Endothelial cell of umbilical vein (primary cell): ENCODE results near the gene SYNPO2. TPM values are rescaled to one million over a fixed set of nuclear protein-coding genes. Genes with fewer than 3 reads are reported as not detected.

Source experiments
- BruUV-seq: library from RNA; stranded (reverse); fragments of 400-500 nt; replicated peaks from 2 replicates; lab custom pipeline; 2021; lab: Mats Ljungman, UMichigan
- CTCF ChIA-PET: fragments of 300-600, 350-600 bp; sonication (Branson Sonifier 250); formaldehyde crosslinking; loops from one replicate; lab custom pipeline; 2021; ENCODE audit warnings: antibody characterized with exemption, inconsistent platforms; lab: Charles Lee
- POLR2A ChIA-PET: fragments of 300-600, 350-600 bp; sonication (Branson Sonifier 250); formaldehyde crosslinking; loops from one replicate; lab custom pipeline; 2021; ENCODE audit warnings: antibody characterized with exemption, inconsistent platforms; lab: Charles Lee
- DNase-seq: peaks from one replicate; pipeline ENCODE4 v3.0.0-alpha.2; 2011; ENCODE audit warnings: low read depth, low spot score
- FAIRE-seq: peaks from 2 replicates; lab custom pipeline; 2011; peaks lifted over from hg19 to GRCh38; lab: Jason Lieb, UNC
- H2AFZ ChIP-seq: 2 replicates; pipeline ENCODE4 v1.6.0; 2012; ENCODE audit warnings: low read depth, low read length, control low read depth, inconsistent platforms
- H3K27ac ChIP-seq: 2 replicates; pipeline ENCODE4 v1.5.1; 2011; ENCODE audit warnings: low read depth, mild to moderate bottlenecking, control low read depth, low read length, moderate library complexity; ENCODE audit not compliant: insufficient read depth
- H3K27me3 ChIP-seq, 2 experiments: 2 replicates each; pipeline versions ENCODE4 v1.6.0 to v1.6.1; 2011; ENCODE audit warnings: low read length in 2 of 2, mixed read lengths in 1 of 2; ENCODE audit not compliant: control insufficient read depth in 2 of 2, insufficient read depth in 2 of 2
- H3K36me3 ChIP-seq, 2 experiments: 2 replicates in 1 of 2; 3 replicates in 1 of 2; pipeline ENCODE4 v1.5.1; 2011; ENCODE audit warnings: low read length in 2 of 2, mild to moderate bottlenecking in 1 of 2, moderate library complexity in 1 of 2; ENCODE audit not compliant: control insufficient read depth in 2 of 2, insufficient read depth in 2 of 2; ENCODE audit errors: extremely low read depth in 1 of 2
- H3K4me1 ChIP-seq: 3 replicates; pipeline ENCODE4 v1.5.1; 2011; ENCODE audit warnings: mild to moderate bottlenecking, low read length; ENCODE audit not compliant: control insufficient read depth, insufficient read depth; ENCODE audit errors: extremely low read depth
- H3K4me2 ChIP-seq: 2 replicates; pipeline ENCODE4 v1.6.1; 2011; ENCODE audit warnings: low read length, control low read depth, mixed read lengths; ENCODE audit not compliant: insufficient read depth
- H3K4me3 ChIP-seq, 3 experiments: fragments of 200-600 bp in 1 of 3; sonication (generic), shearing (Covaris generic) in 1 of 3; replicated peaks in 1 of 3; 2 replicates each; pipeline ENCODE4 v1.5.1; 2011 to 2016; ENCODE audit warnings: control low read depth in 3 of 3, low read length in 3 of 3, mild to moderate bottlenecking in 2 of 3, inconsistent platforms in 1 of 3, low read depth in 1 of 3, moderate library complexity in 1 of 3; ENCODE audit not compliant: insufficient read depth in 1 of 3
- H3K79me2 ChIP-seq: 2 replicates; pipeline ENCODE4 v1.6.0; 2012; ENCODE audit warnings: low read length, inconsistent platforms; ENCODE audit not compliant: control insufficient read depth, insufficient read depth
- H3K9ac ChIP-seq: replicated peaks from 2 replicates; pipeline ENCODE3; 2011; ENCODE audit warnings: low read length, control low read depth; ENCODE audit not compliant: insufficient read depth; ENCODE audit errors: extremely low read depth
- H3K9me1 ChIP-seq: replicated peaks from 3 replicates; pipeline ENCODE4 v1.6.0; 2011; ENCODE audit warnings: mild to moderate bottlenecking, low read length; ENCODE audit not compliant: control insufficient read depth, insufficient read depth; ENCODE audit errors: extremely low read depth
- H3K9me3 ChIP-seq: replicated peaks from 2 replicates; pipeline ENCODE4 v1.5.1; 2012; ENCODE audit warnings: low read length, inconsistent platforms; ENCODE audit not compliant: control insufficient read depth, insufficient read depth
- H4K20me1 ChIP-seq: replicated peaks from 2 replicates; pipeline ENCODE3; 2011; ENCODE audit warnings: mild to moderate bottlenecking, low read length; ENCODE audit not compliant: control insufficient read depth, insufficient read depth; ENCODE audit errors: extremely low read depth
- EZH2 ChIP-seq: IDR thresholded peaks from 2 replicates; pipeline ENCODE4 v1.6.1; 2012; ENCODE audit warnings: borderline replicate concordance, low read depth, mild to moderate bottlenecking, moderate library complexity, low read length, inconsistent platforms; ENCODE audit not compliant: severe bottlenecking
- FOS ChIP-seq: IDR thresholded peaks from 2 replicates; pipeline ENCODE4 v1.6.1; 2011; ENCODE audit warnings: mild to moderate bottlenecking, low read length, moderate library complexity, borderline replicate concordance; ENCODE audit not compliant: insufficient read depth
- GATA2 ChIP-seq: IDR thresholded peaks from 2 replicates; pipeline ENCODE4 v1.7.0; 2011; ENCODE audit warnings: low read depth, mild to moderate bottlenecking, moderate library complexity, mixed read lengths, low read length; ENCODE audit not compliant: insufficient read length, insufficient read depth
- JUN ChIP-seq: IDR thresholded peaks from 2 replicates; pipeline ENCODE4 v1.6.1; 2011; ENCODE audit warnings: borderline replicate concordance, low read depth; ENCODE audit not compliant: insufficient read length, insufficient read depth
- MAX ChIP-seq: IDR thresholded peaks from 2 replicates; pipeline ENCODE4 v1.6.1; 2011; ENCODE audit not compliant: insufficient read depth, insufficient read length
- MYC ChIP-seq: IDR thresholded peaks from one replicate; pipeline ENCODE4 v1.6.1; 2011; ENCODE audit warnings: mild to moderate bottlenecking, low read depth, low read length
- POLR2A ChIP-seq: IDR thresholded peaks from 2 replicates; pipeline ENCODE4 v1.6.1; 2012; ENCODE audit warnings: low read depth, mild to moderate bottlenecking, control low read depth, low read length
- POLR2AphosphoS5 ChIP-seq: IDR thresholded peaks from 2 replicates; pipeline ENCODE4 v1.6.1; 2012; ENCODE audit warnings: low read depth, mild to moderate bottlenecking, control low read depth, low read length, moderate library complexity; ENCODE audit not compliant: insufficient read depth
- dilution Hi-C: fragments of 300-500 bp; cut with MboI; formaldehyde crosslinking; loops from one replicate; pipeline ENCODE4 v1.15.0; 2019; ENCODE audit warnings: low sequenced_read_pairs; ENCODE audit not compliant: extremely low pct_ligation_motif_present
- intact Hi-C: fragments of 100-400 bp; cut with micrococcal nuclease; formaldehyde crosslinking; loops from one replicate; pipeline ENCODE4 v1.10.0; 2022
- polyA plus RNA-seq, 4 experiments: library from polyadenylated mRNA; depleted of rRNA in 3 of 4; stranded (reverse) in 3 of 4; unstranded in 1 of 4; fragments of >200 nt; gene quantifications; 2 replicates each; pipeline versions ENCODE4 v1.2.1 to v1.2.3, GENCODE V29; 2011 to 2012; ENCODE audit warnings: missing spikeins in 1 of 4
- total RNA-seq: library from RNA; stranded (reverse); gene quantifications from 2 replicates; pipeline ENCODE4 v1.2.3, GENCODE V29; 2021
- TF ChIP-seq, protein P1 (sequence below), 2 donors: IDR thresholded peaks; 1 replicate in 1 of 2; 2 replicates in 1 of 2; pipeline ENCODE4 v1.5.1; 2011; ENCODE audit warnings: low read length in 2 of 2, mild to moderate bottlenecking in 2 of 2, moderate library complexity in 2 of 2, control low read depth in 1 of 2, inconsistent platforms in 1 of 2, low read depth in 1 of 2; ENCODE audit not compliant: insufficient read depth in 1 of 2; ENCODE audit errors: extremely low read depth in 1 of 2

Gene SYNPO2
- total and polyA plus RNA-seq, 2 donors (not counting 3 experiments of a cell fraction or from before 2014, with no cell fraction given) = 0.06 to 0.13 TPM

GRCh38 chr4:119080721-119081541 is 192.3 kb downstream of the SYNPO2 start:
- no peak for DNase-seq
- ChIA-PET CTCF (no interaction called here), POLR2A (no interaction called here)
- Histone ChIP-seq H3K27ac (no peak overlapping the region), H3K9me3 (no peaks in the 10 kb centered on the region), H3K4me2 (no peak overlapping the region), H4K20me1 (no peaks in the 10 kb centered on the region), H3K36me3 (no peaks in the 10 kb centered on the region), H3K4me1 (no peaks in the 10 kb centered on the region), H3K4me3 (no peak overlapping the region), H3K9me1 (no peaks in the 10 kb centered on the region), H3K9ac (no peak overlapping the region), H2AFZ (no peak overlapping the region), H3K79me2 (no peaks in the 10 kb centered on the region), H3K27me3 (no peaks in the 10 kb centered on the region)
- dilution Hi-C loops (no loop called here), intact Hi-C loops (no loop called here)
- TF ChIP-seq EZH2 = no peak
- no peak for TF ChIP-seq FOS
- no peak for TF ChIP-seq JUN
- no peak for TF ChIP-seq MAX
- no peak for TF ChIP-seq GATA2
- no peak for TF ChIP-seq POLR2AphosphoS5
- TF ChIP-seq, protein P1, sequence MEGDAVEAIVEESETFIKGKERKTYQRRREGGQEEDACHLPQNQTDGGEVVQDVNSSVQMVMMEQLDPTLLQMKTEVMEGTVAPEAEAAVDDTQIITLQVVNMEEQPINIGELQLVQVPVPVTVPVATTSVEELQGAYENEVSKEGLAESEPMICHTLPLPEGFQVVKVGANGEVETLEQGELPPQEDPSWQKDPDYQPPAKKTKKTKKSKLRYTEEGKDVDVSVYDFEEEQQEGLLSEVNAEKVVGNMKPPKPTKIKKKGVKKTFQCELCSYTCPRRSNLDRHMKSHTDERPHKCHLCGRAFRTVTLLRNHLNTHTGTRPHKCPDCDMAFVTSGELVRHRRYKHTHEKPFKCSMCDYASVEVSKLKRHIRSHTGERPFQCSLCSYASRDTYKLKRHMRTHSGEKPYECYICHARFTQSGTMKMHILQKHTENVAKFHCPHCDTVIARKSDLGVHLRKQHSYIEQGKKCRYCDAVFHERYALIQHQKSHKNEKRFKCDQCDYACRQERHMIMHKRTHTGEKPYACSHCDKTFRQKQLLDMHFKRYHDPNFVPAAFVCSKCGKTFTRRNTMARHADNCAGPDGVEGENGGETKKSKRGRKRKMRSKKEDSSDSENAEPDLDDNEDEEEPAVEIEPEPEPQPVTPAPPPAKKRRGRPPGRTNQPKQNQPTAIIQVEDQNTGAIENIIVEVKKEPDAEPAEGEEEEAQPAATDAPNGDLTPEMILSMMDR (IDR thresholded peaks at IDR 0.05; ENCODE audit: extremely low read depth in 1 of 2, insufficient read depth in 1 of 2, low read depth in 1 of 2, low read length in 2 of 2) = no peak
- TF ChIP-seq MYC = no peak
- no peak for TF ChIP-seq POLR2A
- no peak for FAIRE-seq
- BruUV-seq = no TSS peak
